GM23338 (cell line): ENCODE measurements around the gene DLX3. TPM values are rescaled to one million over a fixed set of nuclear protein-coding genes. Genes with fewer than 3 reads are reported as not detected.
A peak's percentile ranks its signal among the peaks of the same experiment; 100 is the strongest.

ENCODE experiments used
- ATAC-seq: fragments of 200-7000 bp; cut with Tn5 transposase; 3 replicates; pipeline ENCODE4 v1.9.1; 2020
- DNase-seq: peaks from one replicate; pipeline ENCODE4 v3.0.0-alpha.2; 2015; ENCODE audit warnings: low spot score
- H2AFZ ChIP-seq: fragments of 200-600 bp; sonication (generic); 2 replicates; pipeline ENCODE4 v1.8.0; 2016; ENCODE audit warnings: antibody characterized with exemption, mild to moderate bottlenecking, moderate library complexity
- H3F3A ChIP-seq: fragments of 200-600 bp; sonication (generic); replicated peaks from 2 replicates; pipeline ENCODE4 v1.8.0; 2017; ENCODE audit warnings: antibody characterized with exemption, mixed run types, low read depth
- H3K27ac ChIP-seq: fragments of 200-600 bp; sonication (generic); 2 replicates; pipeline ENCODE4 v1.6.1; 2016; ENCODE audit warnings: low read depth
- H3K27me3 ChIP-seq: fragments of 200-600 bp; sonication (generic); 2 replicates; pipeline ENCODE4 v1.8.0; 2016; ENCODE audit warnings: mild to moderate bottlenecking, mixed run types, moderate library complexity; ENCODE audit not compliant: insufficient read depth
- H3K36me3 ChIP-seq: fragments of 200-600 bp; sonication (generic); 2 replicates; pipeline ENCODE4 v1.8.0; 2016; ENCODE audit warnings: mild to moderate bottlenecking; ENCODE audit not compliant: insufficient read depth
- H3K4me1 ChIP-seq: fragments of 200-600 bp; sonication (generic); 2 replicates; pipeline ENCODE4 v1.8.0; 2016; ENCODE audit warnings: mild to moderate bottlenecking, moderate library complexity; ENCODE audit not compliant: insufficient read depth
- H3K4me2 ChIP-seq: fragments of 200-600 bp; sonication (generic); 2 replicates; pipeline ENCODE4 v1.7.1; 2017; ENCODE audit warnings: mixed run types
- H3K4me3 ChIP-seq: fragments of 200-600 bp; sonication (generic); 2 replicates; pipeline ENCODE4 v1.6.1; 2016; ENCODE audit warnings: mixed run types
- H3K79me2 ChIP-seq: fragments of 200-600 bp; sonication (generic); replicated peaks from 2 replicates; pipeline ENCODE4 v1.8.0; 2017; ENCODE audit warnings: mild to moderate bottlenecking; ENCODE audit not compliant: insufficient read depth
- H3K9me2 ChIP-seq: fragments of 200-600 bp; sonication (generic); 2 replicates; pipeline ENCODE4 v1.8.0; 2017; ENCODE audit not compliant: insufficient read depth
- H4K20me1 ChIP-seq: fragments of 200-600 bp; sonication (generic); replicated peaks from 2 replicates; pipeline ENCODE4 v1.8.0; 2017; ENCODE audit warnings: mild to moderate bottlenecking; ENCODE audit not compliant: insufficient read depth
- H3K27ac Mint-ChIP-seq: 2 replicates; pipeline ENCODE4 v1.8.0; 2020; ENCODE audit warnings: inconsistent platforms, mild to moderate bottlenecking, moderate library complexity, mixed read lengths
- H3K27me3 Mint-ChIP-seq: 3 replicates; pipeline ENCODE4 v1.8.0; 2022; ENCODE audit warnings: low read depth, mild to moderate bottlenecking, moderate library complexity, mixed read lengths, inconsistent platforms; ENCODE audit not compliant: insufficient read depth, poor library complexity
- H3K36me3 Mint-ChIP-seq: 3 replicates; pipeline ENCODE4 v1.8.0; 2021; ENCODE audit warnings: low read depth, mild to moderate bottlenecking, inconsistent platforms, moderate library complexity, mixed read lengths
- H3K4me1 Mint-ChIP-seq: 3 replicates; pipeline ENCODE4 v1.8.0; 2020; ENCODE audit warnings: mild to moderate bottlenecking, inconsistent platforms, mixed read lengths
- H3K4me3 Mint-ChIP-seq: 3 replicates; pipeline ENCODE4 v1.8.0; 2021; ENCODE audit warnings: moderate library complexity, mild to moderate bottlenecking, inconsistent platforms, mixed read lengths
- H3K9me3 Mint-ChIP-seq: 3 replicates; pipeline ENCODE4 v1.8.0; 2020; ENCODE audit warnings: moderate library complexity, mild to moderate bottlenecking, inconsistent platforms, mixed read lengths
- EZH2phosphoT487 ChIP-seq: fragments of 200-600 bp; sonication (generic); IDR thresholded peaks from one replicate; pipeline ENCODE4 v1.8.1; 2018; ENCODE audit warnings: antibody characterized with exemption; ENCODE audit not compliant: unreplicated experiment
- JUNB ChIP-seq: IDR thresholded peaks from one replicate; pipeline ENCODE4 v1.6.1; 2016; ENCODE audit warnings: antibody characterized with exemption; ENCODE audit not compliant: unreplicated experiment
- ZNF114 ChIP-seq: fragments of 250-450 bp; sonication (Bioruptor Pico); IDR thresholded peaks from 2 replicates; pipeline ENCODE4 v1.5.0; 2020; ENCODE audit warnings: mild to moderate bottlenecking, moderate library complexity
- ZNF331 ChIP-seq: fragments of 250-450 bp; sonication (Bioruptor Pico); IDR thresholded peaks from 2 replicates; pipeline ENCODE4 v1.5.0; 2020; ENCODE audit warnings: low read depth, mild to moderate bottlenecking, moderate library complexity
- polyA plus RNA-seq: library from polyadenylated mRNA; unstranded; fragments of >200 nt; fragmentation: Nextera tagmentation; extraction: Ambion mirVana; gene quantifications from 2 replicates; pipeline ENCODE4 v1.2.1, GENCODE V29; 2016
- total RNA-seq: library from RNA; depleted of rRNA; stranded (reverse); fragments of >200 nt; shearing (Covaris generic); gene quantifications from 2 replicates; pipeline ENCODE4 v1.2.3, GENCODE V29; 2014
- TF ChIP-seq, protein P1 (sequence below): IDR thresholded peaks from one replicate; pipeline ENCODE4 v1.6.1; 2018; ENCODE audit warnings: antibody characterized with exemption; ENCODE audit not compliant: unreplicated experiment
- TF ChIP-seq, protein P2 (sequence below): IDR thresholded peaks from 2 replicates; pipeline ENCODE4 v1.6.1; 2016; ENCODE audit warnings: antibody characterized with exemption
- TF ChIP-seq, protein P3 (sequence below): fragments of 250-450 bp; sonication (Bioruptor Pico); IDR thresholded peaks from 2 replicates; pipeline ENCODE4 v1.5.0; 2020; ENCODE audit warnings: mild to moderate bottlenecking, moderate library complexity

DLX3 gene
- total and polyA plus RNA-seq, 2 experiments from 2014 or later: 0.14 to 0.27 TPM

DNA sequence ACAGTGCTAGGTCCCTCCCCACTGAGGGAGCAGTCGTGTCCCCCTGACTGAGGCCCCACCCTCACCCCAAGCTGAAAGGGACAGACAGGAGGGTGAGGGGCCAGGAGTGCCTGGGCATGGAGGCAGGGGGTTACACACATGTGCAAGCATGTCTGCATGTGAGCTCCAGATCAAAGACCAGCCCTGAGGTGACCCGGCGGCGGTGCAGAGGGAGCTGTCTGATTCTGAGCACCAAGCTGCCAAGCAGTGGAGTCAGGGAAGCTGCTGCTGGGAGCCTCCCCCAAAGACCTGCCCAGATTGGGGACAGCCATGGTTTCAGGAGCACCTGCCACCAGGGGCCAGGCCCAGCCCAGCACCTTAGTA, 5.5 kb downstream of the DLX3 start (continued):
- TF ChIP-seq JUNB: no peak

DNA sequence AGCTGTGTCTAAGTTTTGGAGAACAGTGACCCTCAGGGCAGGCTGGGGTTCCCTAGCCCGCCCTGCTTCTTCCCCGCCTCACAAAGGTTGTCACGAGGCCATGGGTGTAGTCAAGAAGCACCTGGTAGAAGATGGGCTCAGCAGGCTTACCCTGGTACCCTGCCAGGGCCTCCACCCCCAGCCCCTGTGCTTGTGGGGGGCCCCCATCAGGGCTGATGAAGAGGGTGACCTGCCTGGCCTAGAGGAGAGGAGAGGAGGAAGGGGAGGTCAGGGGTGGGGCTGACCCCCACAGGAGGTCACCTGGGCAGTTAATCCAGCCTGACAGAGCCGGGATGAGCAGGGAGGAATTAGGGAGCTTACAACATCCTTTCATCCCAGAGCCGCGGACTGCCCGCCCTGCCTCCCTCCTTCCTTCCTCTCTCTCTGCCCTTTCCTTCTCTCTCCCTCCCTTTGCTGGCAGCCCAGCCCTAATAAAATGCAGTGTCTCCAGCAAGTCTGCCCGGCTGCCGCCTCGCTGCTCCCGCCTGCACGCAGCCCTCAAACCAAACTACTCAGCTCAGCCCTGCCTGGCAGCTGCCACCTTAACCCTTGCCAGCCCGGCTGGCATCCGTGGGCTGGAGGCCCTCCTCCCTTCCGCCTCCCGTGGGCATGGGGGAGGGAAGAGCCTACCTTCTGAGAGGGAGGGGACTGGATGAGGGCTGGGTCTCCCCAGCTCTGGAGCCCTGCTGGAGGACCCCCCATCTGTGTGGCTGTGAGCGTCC, 7.2 kb downstream of the DLX3 start:
- Mint-ChIP-seq H3K27ac (no peak overlapping the region), H3K9me3 (no peaks in the 10 kb centered on the region), H3K4me3 (no peak overlapping the region), H3K27me3 (peaks cover 57% of the 10 kb centered on the region), H3K36me3 (no peaks in the 10 kb centered on the region), H3K4me1 (peaks cover 15% of the 10 kb centered on the region)
- Histone ChIP-seq H3F3A (no peaks in the 10 kb centered on the region), H3K4me2 (peak overlapping the region; percentile 67; the same call in 1 of the 2 replicates), H4K20me1 (no peaks in the 10 kb centered on the region; the same call in 1 of the 2 replicates), H3K4me1 (peaks cover 3% of the 10 kb centered on the region; the same call in 1 of the 2 replicates), H3K9me2 (no peaks in the 10 kb centered on the region), H2AFZ (no peak overlapping the region), H3K79me2 (no peaks in the 10 kb centered on the region), H3K4me3 (0 out of 2 replicates have a peak overlapping the region, but pooled peaks have one; percentile 28), H3K36me3 (no peaks in the 10 kb centered on the region), H3K27me3 (peaks cover 80% of the 10 kb centered on the region), H3K27ac (no peak overlapping the region)
- DNase-seq: peak; percentile 55
- TF ChIP-seq EZH2phosphoT487 (no peak), ZNF114 (CRISPR knock-in tag) (no peak), ZNF331 (CRISPR knock-in tag) (no peak), JUNB (no peak)
- TF ChIP-seq, protein P1, sequence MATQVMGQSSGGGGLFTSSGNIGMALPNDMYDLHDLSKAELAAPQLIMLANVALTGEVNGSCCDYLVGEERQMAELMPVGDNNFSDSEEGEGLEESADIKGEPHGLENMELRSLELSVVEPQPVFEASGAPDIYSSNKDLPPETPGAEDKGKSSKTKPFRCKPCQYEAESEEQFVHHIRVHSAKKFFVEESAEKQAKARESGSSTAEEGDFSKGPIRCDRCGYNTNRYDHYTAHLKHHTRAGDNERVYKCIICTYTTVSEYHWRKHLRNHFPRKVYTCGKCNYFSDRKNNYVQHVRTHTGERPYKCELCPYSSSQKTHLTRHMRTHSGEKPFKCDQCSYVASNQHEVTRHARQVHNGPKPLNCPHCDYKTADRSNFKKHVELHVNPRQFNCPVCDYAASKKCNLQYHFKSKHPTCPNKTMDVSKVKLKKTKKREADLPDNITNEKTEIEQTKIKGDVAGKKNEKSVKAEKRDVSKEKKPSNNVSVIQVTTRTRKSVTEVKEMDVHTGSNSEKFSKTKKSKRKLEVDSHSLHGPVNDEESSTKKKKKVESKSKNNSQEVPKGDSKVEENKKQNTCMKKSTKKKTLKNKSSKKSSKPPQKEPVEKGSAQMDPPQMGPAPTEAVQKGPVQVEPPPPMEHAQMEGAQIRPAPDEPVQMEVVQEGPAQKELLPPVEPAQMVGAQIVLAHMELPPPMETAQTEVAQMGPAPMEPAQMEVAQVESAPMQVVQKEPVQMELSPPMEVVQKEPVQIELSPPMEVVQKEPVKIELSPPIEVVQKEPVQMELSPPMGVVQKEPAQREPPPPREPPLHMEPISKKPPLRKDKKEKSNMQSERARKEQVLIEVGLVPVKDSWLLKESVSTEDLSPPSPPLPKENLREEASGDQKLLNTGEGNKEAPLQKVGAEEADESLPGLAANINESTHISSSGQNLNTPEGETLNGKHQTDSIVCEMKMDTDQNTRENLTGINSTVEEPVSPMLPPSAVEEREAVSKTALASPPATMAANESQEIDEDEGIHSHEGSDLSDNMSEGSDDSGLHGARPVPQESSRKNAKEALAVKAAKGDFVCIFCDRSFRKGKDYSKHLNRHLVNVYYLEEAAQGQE: no peak
- TF ChIP-seq, protein P2, sequence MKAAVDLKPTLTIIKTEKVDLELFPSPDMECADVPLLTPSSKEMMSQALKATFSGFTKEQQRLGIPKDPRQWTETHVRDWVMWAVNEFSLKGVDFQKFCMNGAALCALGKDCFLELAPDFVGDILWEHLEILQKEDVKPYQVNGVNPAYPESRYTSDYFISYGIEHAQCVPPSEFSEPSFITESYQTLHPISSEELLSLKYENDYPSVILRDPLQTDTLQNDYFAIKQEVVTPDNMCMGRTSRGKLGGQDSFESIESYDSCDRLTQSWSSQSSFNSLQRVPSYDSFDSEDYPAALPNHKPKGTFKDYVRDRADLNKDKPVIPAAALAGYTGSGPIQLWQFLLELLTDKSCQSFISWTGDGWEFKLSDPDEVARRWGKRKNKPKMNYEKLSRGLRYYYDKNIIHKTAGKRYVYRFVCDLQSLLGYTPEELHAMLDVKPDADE: no peak
- TF ChIP-seq, protein P3, sequence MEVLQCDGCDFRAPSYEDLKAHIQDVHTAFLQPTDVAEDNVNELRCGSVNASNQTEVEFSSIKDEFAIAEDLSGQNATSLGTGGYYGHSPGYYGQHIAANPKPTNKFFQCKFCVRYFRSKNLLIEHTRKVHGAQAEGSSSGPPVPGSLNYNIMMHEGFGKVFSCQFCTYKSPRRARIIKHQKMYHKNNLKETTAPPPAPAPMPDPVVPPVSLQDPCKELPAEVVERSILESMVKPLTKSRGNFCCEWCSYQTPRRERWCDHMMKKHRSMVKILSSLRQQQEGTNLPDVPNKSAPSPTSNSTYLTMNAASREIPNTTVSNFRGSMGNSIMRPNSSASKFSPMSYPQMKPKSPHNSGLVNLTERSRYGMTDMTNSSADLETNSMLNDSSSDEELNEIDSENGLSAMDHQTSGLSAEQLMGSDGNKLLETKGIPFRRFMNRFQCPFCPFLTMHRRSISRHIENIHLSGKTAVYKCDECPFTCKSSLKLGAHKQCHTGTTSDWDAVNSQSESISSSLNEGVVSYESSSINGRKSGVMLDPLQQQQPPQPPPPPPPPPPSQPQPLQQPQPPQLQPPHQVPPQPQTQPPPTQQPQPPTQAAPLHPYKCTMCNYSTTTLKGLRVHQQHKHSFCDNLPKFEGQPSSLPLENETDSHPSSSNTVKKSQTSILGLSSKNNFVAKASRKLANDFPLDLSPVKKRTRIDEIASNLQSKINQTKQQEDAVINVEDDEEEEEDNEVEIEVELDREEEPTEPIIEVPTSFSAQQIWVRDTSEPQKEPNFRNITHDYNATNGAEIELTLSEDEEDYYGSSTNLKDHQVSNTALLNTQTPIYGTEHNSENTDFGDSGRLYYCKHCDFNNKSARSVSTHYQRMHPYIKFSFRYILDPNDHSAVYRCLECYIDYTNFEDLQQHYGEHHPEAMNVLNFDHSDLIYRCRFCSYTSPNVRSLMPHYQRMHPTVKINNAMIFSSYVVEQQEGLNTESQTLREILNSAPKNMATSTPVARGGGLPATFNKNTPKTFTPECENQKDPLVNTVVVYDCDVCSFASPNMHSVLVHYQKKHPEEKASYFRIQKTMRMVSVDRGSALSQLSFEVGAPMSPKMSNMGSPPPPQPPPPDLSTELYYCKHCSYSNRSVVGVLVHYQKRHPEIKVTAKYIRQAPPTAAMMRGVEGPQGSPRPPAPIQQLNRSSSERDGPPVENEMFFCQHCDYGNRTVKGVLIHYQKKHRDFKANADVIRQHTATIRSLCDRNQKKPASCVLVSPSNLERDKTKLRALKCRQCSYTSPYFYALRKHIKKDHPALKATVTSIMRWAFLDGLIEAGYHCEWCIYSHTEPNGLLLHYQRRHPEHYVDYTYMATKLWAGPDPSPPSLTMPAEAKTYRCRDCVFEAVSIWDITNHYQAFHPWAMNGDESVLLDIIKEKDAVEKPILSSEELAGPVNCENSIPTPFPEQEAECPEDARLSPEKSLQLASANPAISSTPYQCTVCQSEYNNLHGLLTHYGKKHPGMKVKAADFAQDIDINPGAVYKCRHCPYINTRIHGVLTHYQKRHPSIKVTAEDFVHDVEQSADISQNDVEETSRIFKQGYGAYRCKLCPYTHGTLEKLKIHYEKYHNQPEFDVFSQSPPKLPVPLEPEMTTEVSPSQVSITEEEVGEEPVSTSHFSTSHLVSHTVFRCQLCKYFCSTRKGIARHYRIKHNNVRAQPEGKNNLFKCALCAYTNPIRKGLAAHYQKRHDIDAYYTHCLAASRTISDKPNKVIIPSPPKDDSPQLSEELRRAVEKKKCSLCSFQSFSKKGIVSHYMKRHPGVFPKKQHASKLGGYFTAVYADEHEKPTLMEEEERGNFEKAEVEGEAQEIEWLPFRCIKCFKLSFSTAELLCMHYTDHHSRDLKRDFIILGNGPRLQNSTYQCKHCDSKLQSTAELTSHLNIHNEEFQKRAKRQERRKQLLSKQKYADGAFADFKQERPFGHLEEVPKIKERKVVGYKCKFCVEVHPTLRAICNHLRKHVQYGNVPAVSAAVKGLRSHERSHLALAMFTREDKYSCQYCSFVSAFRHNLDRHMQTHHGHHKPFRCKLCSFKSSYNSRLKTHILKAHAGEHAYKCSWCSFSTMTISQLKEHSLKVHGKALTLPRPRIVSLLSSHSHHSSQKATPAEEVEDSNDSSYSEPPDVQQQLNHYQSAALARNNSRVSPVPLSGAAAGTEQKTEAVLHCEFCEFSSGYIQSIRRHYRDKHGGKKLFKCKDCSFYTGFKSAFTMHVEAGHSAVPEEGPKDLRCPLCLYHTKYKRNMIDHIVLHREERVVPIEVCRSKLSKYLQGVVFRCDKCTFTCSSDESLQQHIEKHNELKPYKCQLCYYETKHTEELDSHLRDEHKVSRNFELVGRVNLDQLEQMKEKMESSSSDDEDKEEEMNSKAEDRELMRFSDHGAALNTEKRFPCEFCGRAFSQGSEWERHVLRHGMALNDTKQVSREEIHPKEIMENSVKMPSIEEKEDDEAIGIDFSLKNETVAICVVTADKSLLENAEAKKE (CRISPR knock-in tag): no peak
- peak; percentile 58 for ATAC-seq
